ACC112 (cell line): ENCODE results near the gene MMD2.

ENCODE experiments used
- H2AFZ ChIP-seq: fragments of 200-600 bp; sonication (generic); one replicate; pipeline ENCODE4 v1.6.0; 2017; ENCODE audit warnings: antibody characterized with exemption, low read length; ENCODE audit not compliant: unreplicated experiment
- H3K27ac ChIP-seq: fragments of 200-600 bp; sonication (generic); 2 replicates; pipeline ENCODE4 v1.5.1; 2014; ENCODE audit warnings: low read depth, mild to moderate bottlenecking, antibody characterized with exemption, low read length, moderate library complexity
- H3K27me3 ChIP-seq: fragments of 200-600 bp; sonication (generic); 2 replicates; pipeline ENCODE4 v1.6.1; 2014; ENCODE audit warnings: mild to moderate bottlenecking, antibody characterized with exemption, low read length, moderate library complexity, mixed read lengths; ENCODE audit not compliant: insufficient read depth
- H3K36me3 ChIP-seq: fragments of 200-600 bp; sonication (generic); 2 replicates; pipeline ENCODE4 v1.6.1; 2016; ENCODE audit warnings: mild to moderate bottlenecking, antibody characterized with exemption, low read length, moderate library complexity, mixed read lengths; ENCODE audit not compliant: insufficient read depth
- H3K4me1 ChIP-seq: fragments of 200-600 bp; sonication (generic); one replicate; pipeline ENCODE4 v1.6.1; 2016; ENCODE audit warnings: low read length, mixed read lengths; ENCODE audit not compliant: insufficient read depth, unreplicated experiment, control insufficient read depth
- H3K4me3 ChIP-seq: fragments of 200-600 bp; sonication (generic); 2 replicates; pipeline ENCODE4 v1.5.1; 2014; ENCODE audit warnings: mild to moderate bottlenecking, low read depth, low read length
- H3K79me2 ChIP-seq: fragments of 200-600 bp; sonication (generic); one replicate; pipeline ENCODE4 v1.6.0; 2016; ENCODE audit warnings: low read length; ENCODE audit not compliant: control insufficient read depth, unreplicated experiment, insufficient read depth

The MMD2 gene

GRCh38 chr7:4871056-4871680, 87.8 kb downstream of the MMD2 start:
- H3K79me2 ChIP-seq, result no peaks in the 10 kb centered on the region
- H2AFZ ChIP-seq, result no peak overlapping the region
- H3K27me3 ChIP-seq, result no peaks in the 10 kb centered on the region
- no peaks in the 10 kb centered on the region for H3K4me1 ChIP-seq
- H3K36me3 ChIP-seq, result no peaks in the 10 kb centered on the region
- no peak overlapping the region for H3K4me3 ChIP-seq
- no peak overlapping the region for H3K27ac ChIP-seq

DNA sequence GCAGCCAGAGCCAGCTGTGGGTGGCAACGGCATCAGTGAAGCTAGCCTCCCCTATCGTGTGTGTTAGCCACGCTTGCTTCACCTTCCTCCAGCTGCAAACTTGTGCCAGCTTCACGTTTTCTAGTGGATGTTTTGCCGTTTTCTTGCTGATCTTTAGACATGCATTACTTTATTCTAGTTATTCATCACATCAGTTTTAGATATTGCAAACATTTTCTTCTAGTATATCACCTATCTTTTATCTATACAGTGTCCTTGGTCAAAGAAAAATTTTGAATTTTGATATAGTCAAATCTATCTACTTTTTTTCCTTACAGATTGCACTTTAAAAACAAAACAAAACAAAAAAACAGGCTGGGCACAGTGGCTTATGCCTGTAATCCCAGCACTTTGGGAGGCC, 90.5 kb downstream of the MMD2 start:
- Histone ChIP-seq H3K79me2 (no peaks in the 10 kb centered on the region), H3K4me3 (no peak overlapping the region), H2AFZ (no peak overlapping the region), H3K27me3 (peaks cover 16% of the 10 kb centered on the region), H3K36me3 (no peaks in the 10 kb centered on the region), H3K4me1 (no peaks in the 10 kb centered on the region), H3K27ac (no peak overlapping the region)

GRCh38 chr7:4866528-4867496, 92.2 kb downstream of the MMD2 start:
- Histone ChIP-seq H3K79me2 (no peaks in the 10 kb centered on the region), H3K4me3 (no peak overlapping the region), H3K27me3 (peaks cover 28% of the 10 kb centered on the region), H3K27ac (no peak overlapping the region), H3K36me3 (no peaks in the 10 kb centered on the region), H2AFZ (no peak overlapping the region), H3K4me1 (no peaks in the 10 kb centered on the region)

- Histone ChIP-seq H3K36me3 (no peaks in the 10 kb centered on the region), H3K79me2 (no peaks in the 10 kb centered on the region), H3K27me3 (peaks cover 63% of the 10 kb centered on the region), H3K27ac (no peak overlapping the region), H3K4me3 (no peak overlapping the region), H3K4me1 (no peaks in the 10 kb centered on the region), H2AFZ (no peak overlapping the region)
Measured at GRCh38 chr7:4862156-4862555, 96.8 kb downstream of the MMD2 start.

GRCh38 chr7:4861673-4862072, 97.3 kb downstream of the MMD2 start, which contains the start of gene PAPOLB:
Gene PAPOLB (minus strand): TSS chr7:4862030. CDS start chr7:4861810, 220 bp downstream.
- H3K4me3 ChIP-seq, result no peak within 1 kb of the TSS
- H3K27me3 ChIP-seq, result peaks cover 63% of the 10 kb centered on the region
- no peaks in the 10 kb centered on the region for H3K79me2 ChIP-seq
- H2AFZ ChIP-seq, result no peak within 1 kb of the TSS
- no peak within 1 kb of the TSS for H3K27ac ChIP-seq
- no peaks in the 10 kb centered on the region for H3K36me3 ChIP-seq
- H3K4me1 ChIP-seq, result no peaks in the 10 kb centered on the region

DNA sequence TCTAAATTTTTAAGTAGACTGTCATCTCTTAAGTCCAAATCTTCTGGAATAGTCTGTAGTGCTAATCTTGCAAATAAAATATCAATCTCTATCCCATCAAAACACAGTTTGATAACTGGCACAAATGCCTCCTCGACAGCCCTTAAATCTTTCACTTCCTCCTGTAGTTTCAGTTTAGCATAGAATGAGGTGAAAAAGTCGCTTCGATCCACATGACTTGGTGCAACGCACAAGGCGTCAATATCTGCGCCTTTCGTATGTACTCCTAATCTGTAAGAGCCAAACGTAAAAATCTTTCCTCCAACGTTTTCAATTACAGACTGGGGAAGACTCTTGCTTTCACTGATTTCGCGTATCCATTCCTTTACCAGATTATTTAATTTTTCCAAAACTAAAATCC, 97.8 kb downstream of the MMD2 start:
- Histone ChIP-seq H3K4me1 (no peaks in the 10 kb centered on the region), H2AFZ (no peak overlapping the region), H3K79me2 (no peaks in the 10 kb centered on the region), H3K4me3 (no peak overlapping the region), H3K27ac (no peak overlapping the region), H3K36me3 (no peaks in the 10 kb centered on the region), H3K27me3 (peaks cover 63% of the 10 kb centered on the region)

- no peak overlapping the region for H2AFZ ChIP-seq
- no peaks in the 10 kb centered on the region for H3K36me3 ChIP-seq
- no peaks in the 10 kb centered on the region for H3K4me1 ChIP-seq
- no peaks in the 10 kb centered on the region for H3K79me2 ChIP-seq
- peaks cover 38% of the 10 kb centered on the region for H3K27me3 ChIP-seq
- no peak overlapping the region for H3K27ac ChIP-seq
- no peak overlapping the region for H3K4me3 ChIP-seq
Measured at GRCh38 chr7:4857189-4857588, 101.8 kb downstream of the MMD2 start.

- peaks cover 31% of the 10 kb centered on the region for H3K27me3 ChIP-seq
- H3K4me3 ChIP-seq, result no peak overlapping the region
- no peak overlapping the region for H3K27ac ChIP-seq
- H3K79me2 ChIP-seq, result no peaks in the 10 kb centered on the region
- H3K4me1 ChIP-seq, result no peaks in the 10 kb centered on the region
- H2AFZ ChIP-seq, result no peak overlapping the region
- no peaks in the 10 kb centered on the region for H3K36me3 ChIP-seq
Measured at GRCh38 chr7:4856336-4857057, 102.5 kb downstream of the MMD2 start.
